ENCODE results near the gene CHST15.
A peak's percentile ranks its signal among the peaks of the same experiment; 100 is the strongest.

Gene CHST15

DNA sequence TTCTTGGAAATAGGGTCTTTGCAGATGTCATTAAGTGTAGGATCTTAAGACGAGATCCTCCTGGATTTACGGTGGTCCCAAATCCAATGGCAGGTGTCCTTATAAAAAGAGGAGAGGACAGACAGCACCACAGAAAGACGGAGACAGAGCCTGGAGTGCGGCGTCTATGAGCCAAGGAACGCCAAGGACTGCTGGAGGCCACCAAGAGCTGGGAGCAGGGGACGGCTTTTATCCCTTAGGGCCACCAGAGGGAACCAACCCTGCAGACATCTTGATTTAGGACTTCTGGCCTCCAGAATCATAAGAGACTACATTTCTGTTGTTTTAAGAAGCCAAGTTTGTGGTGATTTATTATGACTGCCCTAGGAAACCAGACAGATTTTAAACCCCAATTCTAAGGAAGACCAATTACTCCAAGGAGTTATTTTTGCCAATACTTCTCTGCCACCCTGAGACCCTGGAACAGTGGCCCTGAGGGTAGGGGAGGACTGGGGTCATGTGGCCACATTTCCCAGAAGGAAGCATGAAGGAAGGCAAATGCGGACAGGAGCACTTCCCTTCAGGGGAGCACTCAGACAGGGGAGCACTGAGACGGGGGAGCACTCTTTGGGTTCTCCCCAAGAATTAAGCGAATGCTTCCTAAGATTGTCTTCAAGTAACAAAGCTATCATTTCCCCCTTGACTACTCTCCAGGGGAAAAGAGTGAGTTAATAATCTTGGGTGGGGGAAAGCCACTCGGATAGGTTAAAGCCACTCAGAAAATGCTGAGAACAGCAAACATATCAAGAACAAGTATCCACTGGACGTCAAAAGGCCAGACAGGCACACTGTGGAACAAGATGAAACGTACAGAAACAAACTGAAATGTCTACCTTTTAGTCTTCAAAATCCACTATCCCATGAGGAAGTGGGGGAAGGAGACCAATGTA lies 67.5 kb downstream of the CHST15 start:
- no peak for DNase-seq (ENCODE audit: low read depth)
- no peak overlapping the region for H3K4me3 ChIP-seq (ENCODE audit: control insufficient read depth, low read depth, low read length)
- TF ChIP-seq, protein P1, sequence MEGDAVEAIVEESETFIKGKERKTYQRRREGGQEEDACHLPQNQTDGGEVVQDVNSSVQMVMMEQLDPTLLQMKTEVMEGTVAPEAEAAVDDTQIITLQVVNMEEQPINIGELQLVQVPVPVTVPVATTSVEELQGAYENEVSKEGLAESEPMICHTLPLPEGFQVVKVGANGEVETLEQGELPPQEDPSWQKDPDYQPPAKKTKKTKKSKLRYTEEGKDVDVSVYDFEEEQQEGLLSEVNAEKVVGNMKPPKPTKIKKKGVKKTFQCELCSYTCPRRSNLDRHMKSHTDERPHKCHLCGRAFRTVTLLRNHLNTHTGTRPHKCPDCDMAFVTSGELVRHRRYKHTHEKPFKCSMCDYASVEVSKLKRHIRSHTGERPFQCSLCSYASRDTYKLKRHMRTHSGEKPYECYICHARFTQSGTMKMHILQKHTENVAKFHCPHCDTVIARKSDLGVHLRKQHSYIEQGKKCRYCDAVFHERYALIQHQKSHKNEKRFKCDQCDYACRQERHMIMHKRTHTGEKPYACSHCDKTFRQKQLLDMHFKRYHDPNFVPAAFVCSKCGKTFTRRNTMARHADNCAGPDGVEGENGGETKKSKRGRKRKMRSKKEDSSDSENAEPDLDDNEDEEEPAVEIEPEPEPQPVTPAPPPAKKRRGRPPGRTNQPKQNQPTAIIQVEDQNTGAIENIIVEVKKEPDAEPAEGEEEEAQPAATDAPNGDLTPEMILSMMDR (IDR thresholded peaks at IDR 0.05; ENCODE audit: control insufficient read depth, insufficient read depth, low read depth, low read length, missing control alignments), result peak; percentile 45

DNA sequence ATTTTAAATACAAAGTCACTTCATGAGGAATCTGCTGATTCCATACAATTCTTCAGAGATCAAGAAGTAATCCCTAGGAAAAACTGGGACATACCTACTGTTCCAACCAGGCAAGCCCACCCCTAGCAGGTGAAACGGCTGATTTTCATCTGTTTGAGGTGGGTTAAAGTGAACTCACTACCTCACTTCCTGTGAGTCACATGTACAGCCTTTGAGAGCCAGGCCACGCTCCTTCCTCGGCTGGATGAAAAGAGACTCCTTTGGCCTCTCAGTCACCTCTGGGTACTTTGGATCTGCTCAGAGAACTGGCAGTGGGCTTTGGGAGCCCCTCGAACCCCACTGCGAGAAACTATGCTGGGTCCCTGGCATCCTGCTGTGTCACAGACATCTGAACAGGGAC lies 68.2 kb downstream of the CHST15 start:
- no peak for DNase-seq (ENCODE audit: low read depth)
- H3K4me3 ChIP-seq (ENCODE audit: control insufficient read depth, low read depth, low read length), result no peak overlapping the region
- TF ChIP-seq, protein P1 (IDR thresholded peaks at IDR 0.05; ENCODE audit: control insufficient read depth, insufficient read depth, low read depth, low read length, missing control alignments), result no peak

DNA sequence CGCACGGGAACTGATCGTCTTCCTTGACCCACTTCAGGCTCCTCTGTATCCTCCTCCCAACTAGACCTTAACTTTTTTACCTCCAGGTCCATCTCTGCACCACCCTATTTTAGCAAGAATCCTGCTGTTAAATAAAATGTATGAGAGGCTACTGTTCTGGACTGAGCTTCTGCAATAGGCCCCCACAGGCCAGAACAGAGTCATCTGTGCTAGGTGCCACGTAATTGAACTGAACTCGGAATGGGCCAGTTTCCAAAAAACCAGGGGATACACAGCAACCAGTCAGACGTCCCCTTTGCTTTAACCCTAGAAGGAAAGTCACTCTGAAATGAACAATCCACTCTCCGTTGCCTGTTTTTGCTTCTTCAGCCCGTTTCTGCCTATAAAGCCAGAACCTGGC lies 71.3 kb downstream of the CHST15 start:
- TF ChIP-seq, protein P1 (IDR thresholded peaks at IDR 0.05; ENCODE audit: control insufficient read depth, insufficient read depth, low read depth, low read length, missing control alignments), result no peak
- DNase-seq (ENCODE audit: low read depth), result no peak
- H3K4me3 ChIP-seq (ENCODE audit: control insufficient read depth, low read depth, low read length), result no peak overlapping the region

DNA sequence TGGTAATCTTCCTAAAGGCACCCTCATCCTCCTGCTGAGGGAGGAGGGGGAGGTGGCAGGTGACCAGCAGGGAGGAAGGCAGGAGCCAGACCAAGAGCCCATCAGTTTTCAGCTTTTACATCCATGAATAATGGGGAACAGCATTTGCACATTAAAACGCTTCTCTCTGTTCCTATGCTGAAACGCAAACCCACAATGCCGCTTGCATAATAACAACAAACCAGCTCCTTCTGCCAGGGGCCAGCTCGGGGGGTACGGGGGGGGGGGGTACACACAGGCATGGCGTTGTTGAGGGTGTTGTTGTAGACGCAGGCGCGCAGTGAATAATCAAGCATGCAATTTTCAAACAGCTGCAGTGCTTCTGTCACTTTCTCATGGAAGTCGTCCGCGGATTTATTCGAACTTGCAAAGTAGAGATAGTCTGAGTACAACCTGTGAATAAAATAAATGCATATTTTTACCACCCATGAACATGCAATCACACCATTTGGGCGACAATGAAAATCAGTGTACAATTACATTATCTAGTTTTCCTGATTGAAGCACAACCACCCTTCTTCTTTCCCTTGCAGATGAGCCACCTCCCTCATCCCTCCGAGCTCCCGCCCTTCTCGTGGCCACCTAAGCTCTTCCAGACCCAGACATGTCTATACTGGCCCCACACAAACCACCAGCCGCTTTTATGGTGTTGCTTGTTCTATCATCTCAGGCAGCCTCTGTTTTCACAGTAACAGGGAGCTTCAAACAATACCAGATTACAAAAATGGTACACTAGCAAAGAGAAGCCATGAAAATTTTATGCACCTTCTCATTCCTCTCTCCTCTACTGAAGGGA lies 72.2 kb downstream of the CHST15 start:
- TF ChIP-seq, protein P1 (IDR thresholded peaks at IDR 0.05; ENCODE audit: control insufficient read depth, insufficient read depth, low read depth, low read length, missing control alignments), result no peak
- no peak overlapping the region for H3K4me3 ChIP-seq (ENCODE audit: control insufficient read depth, low read depth, low read length)
- no peak for DNase-seq (ENCODE audit: low read depth)

DNA sequence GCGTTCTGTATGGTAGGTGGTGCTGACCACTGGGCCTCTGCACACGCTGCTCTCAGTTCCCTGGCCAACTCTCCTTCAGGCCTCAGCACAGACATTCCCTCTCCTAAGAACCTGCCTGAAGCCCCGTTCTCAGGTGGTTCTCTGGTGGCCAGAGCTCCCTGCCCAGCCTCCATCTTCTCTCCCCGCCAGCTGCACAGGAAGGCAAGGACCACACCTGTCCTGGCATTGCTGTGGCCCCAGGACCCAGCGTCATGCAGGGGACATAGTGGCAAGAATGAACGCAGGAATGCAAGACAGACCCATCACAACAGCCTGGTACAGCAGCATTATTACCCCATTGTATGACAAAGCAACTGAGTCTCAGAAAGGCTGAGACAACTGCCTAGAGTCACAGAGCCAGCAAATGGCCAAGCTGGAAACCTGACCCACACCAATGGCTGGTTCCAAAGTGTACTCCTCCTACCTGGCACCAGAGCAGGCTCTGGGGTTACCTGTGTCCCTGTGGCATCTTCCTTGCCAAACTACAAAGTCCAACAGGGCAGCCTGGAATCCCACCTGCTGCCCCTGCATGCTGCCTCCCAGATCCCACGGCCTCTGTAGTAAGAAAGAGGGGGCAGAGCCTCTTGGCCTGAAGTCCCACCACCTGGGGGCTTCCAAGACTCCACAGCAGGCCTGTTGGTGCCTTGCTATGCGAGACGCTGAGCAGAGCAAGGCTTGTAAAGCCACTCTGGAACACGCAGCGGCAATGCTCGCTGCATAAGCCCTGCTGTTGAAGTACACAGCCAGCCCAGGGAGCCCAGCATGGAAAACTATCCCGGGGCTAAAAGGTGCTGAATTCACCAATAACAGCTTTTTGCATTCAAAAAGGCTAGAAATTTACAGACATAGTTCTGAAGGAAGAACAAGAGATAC lies 73.3 kb downstream of the CHST15 start:
- H3K4me3 ChIP-seq (ENCODE audit: control insufficient read depth, low read depth, low read length), result no peak overlapping the region
- TF ChIP-seq, protein P1 (IDR thresholded peaks at IDR 0.05; ENCODE audit: control insufficient read depth, insufficient read depth, low read depth, low read length, missing control alignments), result no peak
- DNase-seq (ENCODE audit: low read depth), result no peak
